ENCODE results near the gene APOC4. TPM values are rescaled to one million over a fixed set of nuclear protein-coding genes. Genes with fewer than 3 reads are reported as not detected.

Gene APOC4
- total RNA-seq, 1 donor from 2014 or later = not detected

DNA sequence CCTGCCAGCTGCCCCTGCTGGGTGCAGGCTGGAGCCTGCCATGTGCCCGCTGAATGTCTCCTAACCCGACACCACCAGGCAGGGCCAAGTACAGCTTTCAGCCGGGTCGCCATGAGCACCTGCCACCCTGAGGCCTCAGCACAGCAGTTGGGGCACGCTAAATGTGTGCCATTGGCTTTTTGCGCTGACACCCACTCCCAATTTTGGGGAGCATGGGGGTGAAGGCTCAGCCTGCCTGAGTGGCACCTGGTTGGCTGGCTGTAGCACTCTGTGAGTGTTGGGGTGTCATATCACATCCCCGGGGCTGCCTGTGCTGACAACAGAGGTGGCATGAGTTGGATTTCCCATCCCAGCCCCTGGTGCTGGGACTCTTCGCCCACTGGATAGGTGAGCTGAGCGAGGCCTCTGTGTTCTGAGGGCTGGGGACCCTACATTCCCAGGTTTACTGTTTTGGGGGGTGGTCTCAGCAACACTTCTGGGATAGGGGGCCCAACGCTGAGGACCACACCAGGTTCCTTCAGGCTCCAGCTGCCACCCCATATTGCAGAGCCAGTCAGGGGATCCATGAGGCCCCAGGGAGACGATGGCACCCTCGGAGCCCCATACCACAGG lies 52.0 kb downstream of the APOC4 start:
- DNase-seq = no peak

Other genes starting within 250 kb of the APOC4 start
- gene CEACAM16, start 243.1 kb upstream of the APOC4 start, total RNA-seq = 0.17 TPM in 1 of 2 replicates, not detected in the other
- 3.2 and 6.3 TPM in 2 replicates for gene BCL3, start 193.5 kb upstream of the APOC4 start, total RNA-seq
- gene CBLC, start 164.3 kb upstream of the APOC4 start, total RNA-seq = not detected in 2 replicates
- gene BCAM, start 133.1 kb upstream of the APOC4 start, total RNA-seq = 56.5 and 62.3 TPM in 2 replicates
- 154 and 187 TPM in 2 replicates for gene NECTIN2, start 95.9 kb upstream of the APOC4 start, total RNA-seq
- gene TOMM40, start 51.0 kb upstream of the APOC4 start, total RNA-seq = 50.0 and 81.6 TPM in 2 replicates
- gene APOE, start 36.4 kb upstream of the APOC4 start, total RNA-seq = 4.0 and 7.8 TPM in 2 replicates
- 1.7 and 1.9 TPM in 2 replicates for gene APOC1, start 27.6 kb upstream of the APOC4 start, total RNA-seq
- not detected in 2 replicates for gene APOC2, start 3.8 kb downstream of the APOC4 start, total RNA-seq
- 28.9 and 65.8 TPM in 2 replicates for gene CLPTM1, start 13.1 kb downstream of the APOC4 start, total RNA-seq
- 16.8 and 18.4 TPM in 2 replicates for gene RELB, start 59.2 kb downstream of the APOC4 start, total RNA-seq
- gene CLASRP, start 96.8 kb downstream of the APOC4 start, total RNA-seq = 13.8 and 16.0 TPM in 2 replicates
- 0.17 and 0.51 TPM in 2 replicates for gene ZNF296, start 134.2 kb downstream of the APOC4 start, total RNA-seq
- 25.5 and 33.2 TPM in 2 replicates for gene GEMIN7, start 137.0 kb downstream of the APOC4 start, total RNA-seq
- gene PPP1R37, start 150.9 kb downstream of the APOC4 start, total RNA-seq = 31.1 and 39.7 TPM in 2 replicates
- 0.34 and 0.37 TPM in 2 replicates for gene NKPD1, start 218.7 kb downstream of the APOC4 start, total RNA-seq
- gene TRAPPC6A, start 236.0 kb downstream of the APOC4 start, total RNA-seq = 8.8 and 36.8 TPM in 2 replicates
- gene BLOC1S3, start 236.5 kb downstream of the APOC4 start, total RNA-seq = 8.3 and 10.0 TPM in 2 replicates